Adrenal gland (tissue), 12 donors: ENCODE results near the gene DPEP3. TPM values are rescaled to one million over a fixed set of nuclear protein-coding genes. Genes with fewer than 3 reads are reported as not detected.

Experiments
- DNase-seq, 7 donors: peaks; one replicate each; pipeline ENCODE4 v3.0.0-alpha.2; 2019 to 2020
- H3K27ac ChIP-seq, 5 donors: fragments of 200-600 bp; sonication (generic) in 4 of 5; 1 replicate in 3 of 5; 2 replicates in 2 of 5; pipeline versions ENCODE4 v1.5.1 to v1.8.0; 2016 to 2020; ENCODE audit warnings: mild to moderate bottlenecking in 1 of 5
- H3K27me3 ChIP-seq: fragments of 200-600 bp; 2 replicates; pipeline ENCODE4 v1.8.0; 2021
- H3K36me3 ChIP-seq, 2 donors: fragments of 200-600 bp; replicated peaks in 1 of 2; 1 replicate in 1 of 2; 2 replicates in 1 of 2; pipeline versions ENCODE4 v1.5.1 to v1.8.0; 2018 to 2022
- H3K4me1 ChIP-seq, 2 donors: fragments of 200-600 bp; replicated peaks in 1 of 2; 1 replicate in 1 of 2; 2 replicates in 1 of 2; pipeline versions ENCODE4 v1.5.1 to v1.8.0; 2018 to 2021
- H3K4me3 ChIP-seq, 4 donors: fragments of 200-600 bp; sonication (generic) in 3 of 4; one replicate each; pipeline ENCODE4 v1.5.1; 2016 to 2018
- H3K9me3 ChIP-seq, 3 donors: fragments of 200-600 bp; sonication (generic) in 1 of 3; replicated peaks in 1 of 3; 1 replicate in 2 of 3; 2 replicates in 1 of 3; pipeline versions ENCODE4 v1.5.1 to v1.8.0; 2016 to 2021
- POLR2A ChIP-seq, 2 donors: fragments of 450-650 bp; IDR thresholded peaks; one replicate each; pipeline ENCODE4 v1.6.1; 2017; ENCODE audit warnings: antibody characterized with exemption in 2 of 2, mild to moderate bottlenecking in 2 of 2, moderate library complexity in 1 of 2
- WGBS, 4 donors: extraction: QIAGEN DNeasy Blood & Tissue Kit in 2 of 4; methylation state at CpG; one replicate each; pipeline versions ENCODE4 v1.1.5 to v1.1.7; 2013 to 2017; 5-methylcytosine and 5-hydroxymethylcytosine counted together
- intact Hi-C, 2 donors: fragments of 100-400 bp; cut with DNase I; formaldehyde crosslinking; loops; one replicate each; pipeline versions ENCODE4 v1.14.1 to v1.15.0; 2022 to 2023
- polyA plus RNA-seq, 3 donors: library from polyadenylated mRNA; stranded (reverse); fragments of 200-250 nt in 2 of 3; fragments of 350-450 nt in 1 of 3; fragmentation: Illumina TruSeq in 1 of 3; extraction: RNeasy Lipid Tissue Mini Kit (QIAGEN cat#74804) in 1 of 3; gene quantifications; one replicate each; pipeline ENCODE4 v1.2.3, GENCODE V29; 2013 to 2014
- total RNA-seq, 9 donors: library from RNA; depleted of rRNA in 4 of 9; stranded (reverse); fragments of >200 nt in 4 of 9; fragments of 120-200 nt in 1 of 9; fragmentation: NEBNext Ultra II Directional in 1 of 9; extraction: Animal tissue kit (Norgen Biotek cat#: 25700) in 1 of 9; gene quantifications; one replicate each; pipeline versions ENCODE4 v1.1.0 to v1.2.4, GENCODE V29; 2013 to 2023
- TF ChIP-seq, protein P1 (sequence below), 6 experiments: fragments of 450-650 bp in 4 of 6; fragments of 200-600 bp in 2 of 6; sonication (generic) in 1 of 6; IDR thresholded peaks; 1 replicate in 5 of 6; 2 replicates in 1 of 6; pipeline versions ENCODE4 v1.5.1 to v1.8.0; 2016 to 2021; ENCODE audit warnings: antibody characterized with exemption in 6 of 6, mild to moderate bottlenecking in 2 of 6, moderate library complexity in 1 of 6
- donor health status: healthy with polysubstance abuse.
- donor health status: Bipolar disorder and iron deficiency.
- donor health status: DM: yes; HTN: yes; CAD: no.
- donor health status: DM: no; HTN: no; CAD: no.
- donor health status: DM: no; HTN: no; CAD: no.
- donor health status: DM: yes; HTN: yes; CAD: no.

The DPEP3 gene
- total and polyA plus RNA-seq, 12 donors = 0.07 to 0.32 (median 0.11) TPM; not detected in 8

- no peaks in the 10 kb centered on the region for H3K9me3 ChIP-seq
- H3K27me3 ChIP-seq = no peaks in the 10 kb centered on the region
- H3K4me3 ChIP-seq = no peak overlapping the region
- WGBS, 4 donors = 78 to 85% (median 82%) methylated on average over 5 to 6 of the region's 6 CpGs
- peaks cover 29 to 56% of the 10 kb centered on the region in 2 donors for H3K4me1 ChIP-seq
- peaks cover 0 to 34% of the 10 kb centered on the region in 2 donors for H3K36me3 ChIP-seq
- DNase-seq = no peak
- TF ChIP-seq, protein P1, sequence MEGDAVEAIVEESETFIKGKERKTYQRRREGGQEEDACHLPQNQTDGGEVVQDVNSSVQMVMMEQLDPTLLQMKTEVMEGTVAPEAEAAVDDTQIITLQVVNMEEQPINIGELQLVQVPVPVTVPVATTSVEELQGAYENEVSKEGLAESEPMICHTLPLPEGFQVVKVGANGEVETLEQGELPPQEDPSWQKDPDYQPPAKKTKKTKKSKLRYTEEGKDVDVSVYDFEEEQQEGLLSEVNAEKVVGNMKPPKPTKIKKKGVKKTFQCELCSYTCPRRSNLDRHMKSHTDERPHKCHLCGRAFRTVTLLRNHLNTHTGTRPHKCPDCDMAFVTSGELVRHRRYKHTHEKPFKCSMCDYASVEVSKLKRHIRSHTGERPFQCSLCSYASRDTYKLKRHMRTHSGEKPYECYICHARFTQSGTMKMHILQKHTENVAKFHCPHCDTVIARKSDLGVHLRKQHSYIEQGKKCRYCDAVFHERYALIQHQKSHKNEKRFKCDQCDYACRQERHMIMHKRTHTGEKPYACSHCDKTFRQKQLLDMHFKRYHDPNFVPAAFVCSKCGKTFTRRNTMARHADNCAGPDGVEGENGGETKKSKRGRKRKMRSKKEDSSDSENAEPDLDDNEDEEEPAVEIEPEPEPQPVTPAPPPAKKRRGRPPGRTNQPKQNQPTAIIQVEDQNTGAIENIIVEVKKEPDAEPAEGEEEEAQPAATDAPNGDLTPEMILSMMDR (IDR thresholded peaks at IDR 0.05) = no peak
- TF ChIP-seq POLR2A (IDR thresholded peaks at IDR 0.05) = no peak
- peak overlapping the region in 2 of 5 donors; percentile 31 to 55 for H3K27ac ChIP-seq
- intact Hi-C loops = no loop called here
These were observed 15.7 kb downstream of the DPEP3 start for GRCh38 chr16:67964477-67965131.

DNA sequence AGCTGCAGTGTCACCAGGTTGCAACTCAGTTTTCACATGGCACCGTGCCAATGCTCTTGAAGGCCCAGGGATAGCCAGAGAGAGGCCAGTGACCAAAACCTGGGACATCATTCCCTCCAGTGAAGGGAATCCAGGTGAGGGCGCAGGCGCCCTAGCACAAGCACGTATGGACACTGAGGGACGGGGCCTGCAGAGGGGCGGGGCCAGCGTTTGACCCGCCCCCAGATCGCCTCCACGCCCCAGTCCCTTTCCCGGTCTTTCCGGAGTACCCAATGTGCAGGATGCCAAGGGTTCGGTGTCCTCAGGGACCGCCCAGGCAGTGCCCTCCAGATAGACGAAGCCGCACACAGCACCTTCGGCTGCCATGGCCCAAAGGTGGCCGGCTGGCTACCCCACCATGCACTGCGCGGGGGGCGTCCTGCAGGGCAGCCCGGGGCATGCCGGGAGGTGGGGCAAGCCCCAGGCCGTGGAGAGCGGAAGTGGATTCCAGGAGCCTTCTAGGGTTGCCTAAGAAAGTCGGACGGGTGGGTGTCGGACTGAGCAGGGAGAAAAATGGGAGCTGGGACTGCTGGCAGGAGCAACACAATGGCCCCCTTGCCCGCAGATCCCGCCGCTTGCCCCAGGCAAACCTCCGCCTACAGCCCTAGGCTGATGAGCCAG is 16.5 kb downstream of the DPEP3 start:
- H3K4me3 ChIP-seq = no peak overlapping the region
- intact Hi-C loops = no loop called here
- TF ChIP-seq, protein P1 (IDR thresholded peaks at IDR 0.05) = no peak
- no peak for TF ChIP-seq POLR2A (IDR thresholded peaks at IDR 0.05)
- H3K36me3 ChIP-seq = peaks cover 0 to 42% of the 10 kb centered on the region in 2 donors
- H3K4me1 ChIP-seq = peaks cover 33 to 64% of the 10 kb centered on the region in 2 donors
- H3K27me3 ChIP-seq = no peaks in the 10 kb centered on the region
- H3K9me3 ChIP-seq = no peaks in the 10 kb centered on the region
- 58 to 78% (median 69%) methylated on average over 16 to 32 of the region's 32 CpGs for WGBS, 4 donors
- DNase-seq = peak in 2 of 7 donors; percentile 66 to 69
- peak overlapping the region in 2 of 5 donors; percentile 31 to 55 for H3K27ac ChIP-seq

DNA sequence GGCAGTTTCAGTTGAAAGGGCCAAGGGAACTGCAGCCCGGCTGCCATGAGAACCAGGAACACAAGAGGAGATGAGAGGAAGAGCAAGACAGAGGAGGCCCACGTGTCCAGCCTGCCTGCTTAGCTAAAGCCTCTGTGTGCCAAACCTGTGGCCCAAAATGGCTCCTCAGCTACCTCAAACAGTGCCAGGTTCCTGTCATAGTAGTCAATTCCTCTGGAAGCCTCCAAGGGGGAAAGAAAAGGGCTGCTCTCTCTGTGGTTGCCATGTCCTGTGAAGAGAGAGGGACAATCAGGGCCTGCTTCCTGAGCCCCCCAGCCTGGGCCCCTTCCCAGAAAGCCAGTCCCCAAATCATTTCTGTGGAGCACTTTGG is 17.0 kb downstream of the DPEP3 start:
- intact Hi-C loops = no loop called here
- Histone ChIP-seq H3K27ac (peak overlapping the region in 2 of 5 donors; percentile 31 to 55), H3K27me3 (no peaks in the 10 kb centered on the region), H3K4me3 (no peak overlapping the region), H3K9me3 (no peaks in the 10 kb centered on the region), H3K36me3 (peaks cover 0 to 46% of the 10 kb centered on the region in 2 donors), H3K4me1 (peaks cover 33 to 64% of the 10 kb centered on the region in 2 donors)
- TF ChIP-seq, protein P1 (IDR thresholded peaks at IDR 0.05) = no peak
- TF ChIP-seq POLR2A (IDR thresholded peaks at IDR 0.05) = no peak
- DNase-seq = no peak
- 63 to 76% (median 72%) methylated on average over 2 of the region's 2 CpGs for WGBS, 4 donors

DNA sequence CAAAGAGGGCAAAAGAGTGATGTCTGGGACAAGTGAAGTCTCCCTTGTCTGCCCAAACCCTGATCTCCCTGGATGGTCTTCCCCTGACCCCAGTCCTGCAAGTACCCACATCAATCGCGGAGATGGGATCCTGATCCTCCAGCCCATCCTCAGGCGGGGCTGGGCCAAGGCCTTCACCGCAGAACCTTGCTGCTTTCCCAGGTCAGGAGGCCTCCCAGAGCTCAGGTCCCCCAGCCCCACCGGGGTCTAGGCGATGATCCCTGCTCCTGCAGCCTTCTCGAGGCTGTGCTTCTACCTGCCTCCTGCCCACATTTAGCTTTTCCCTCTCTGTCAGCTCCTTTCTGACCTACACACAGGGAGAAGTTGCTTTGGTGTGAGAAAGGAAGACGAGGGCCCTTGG is 18.2 kb downstream of the DPEP3 start:
- Histone ChIP-seq H3K4me3 (no peak overlapping the region), H3K27ac (peak overlapping the region in 3 of 5 donors; percentile 2 to 84 (median 43)), H3K9me3 (no peaks in the 10 kb centered on the region), H3K36me3 (peaks cover 0 to 57% of the 10 kb centered on the region in 2 donors), H3K4me1 (peaks cover 29 to 59% of the 10 kb centered on the region in 2 donors), H3K27me3 (no peaks in the 10 kb centered on the region)
- intact Hi-C loops = no loop called here
- DNase-seq = no peak
- TF ChIP-seq POLR2A (IDR thresholded peaks at IDR 0.05) = no peak
- TF ChIP-seq, protein P1 (IDR thresholded peaks at IDR 0.05) = no peak
- WGBS, 4 donors = 91 to 95% (median 92%) methylated on average over 5 to 8 of the region's 8 CpGs
